H9 (cell line): ENCODE data around the gene MED23. TPM values are rescaled to one million over a fixed set of nuclear protein-coding genes. Genes with fewer than 3 reads are reported as not detected.

Experiments used
- DNase-seq: peaks from one replicate; pipeline ENCODE4 v3.0.0-alpha.2; 2017
- H2AFZ ChIP-seq: one replicate; pipeline ENCODE4 v1.6.1; 2013; ENCODE audit warnings: mild to moderate bottlenecking, low read length, control low read depth, moderate library complexity
- H2AK5ac ChIP-seq: 2 replicates; pipeline ENCODE4 v1.6.1; 2013; ENCODE audit warnings: low read length, control low read depth, mixed read lengths; ENCODE audit not compliant: insufficient read length
- H2BK120ac ChIP-seq: one replicate; pipeline ENCODE4 v1.6.1; 2013; ENCODE audit warnings: low read depth, mild to moderate bottlenecking, low read length, control low read depth, inconsistent platforms; ENCODE audit not compliant: poor library complexity, severe bottlenecking
- H2BK12ac ChIP-seq: 2 replicates; pipeline ENCODE4 v1.6.1; 2013; ENCODE audit warnings: low read length, control low read depth, mixed read lengths, low read depth; ENCODE audit not compliant: insufficient read length
- H2BK15ac ChIP-seq: 2 replicates; pipeline ENCODE4 v1.6.1; 2013; ENCODE audit warnings: low read depth, low read length, control low read depth
- H2BK20ac ChIP-seq: one replicate; pipeline ENCODE4 v1.6.1; 2013; ENCODE audit warnings: low read depth, mild to moderate bottlenecking, low read length, control low read depth, inconsistent platforms; ENCODE audit not compliant: poor library complexity, severe bottlenecking
- H2BK5ac ChIP-seq: 2 replicates; pipeline ENCODE4 v1.6.1; 2013; ENCODE audit warnings: low read length, control low read depth, mixed read lengths; ENCODE audit not compliant: insufficient read length
- H3K14ac ChIP-seq: 2 replicates; pipeline ENCODE4 v1.6.1; 2013; ENCODE audit warnings: low read length, control low read depth; ENCODE audit not compliant: insufficient read depth
- H3K18ac ChIP-seq: 2 replicates; pipeline ENCODE4 v1.6.1; 2013; ENCODE audit warnings: low read depth, mild to moderate bottlenecking, mixed read lengths, low read length, control low read depth; ENCODE audit not compliant: insufficient read length
- H3K23ac ChIP-seq: 2 replicates; pipeline ENCODE4 v1.6.1; 2013; ENCODE audit warnings: low read length, control low read depth, mixed read lengths, low read depth; ENCODE audit not compliant: insufficient read length
- H3K23me2 ChIP-seq: 2 replicates; pipeline ENCODE4 v1.6.1; 2013; ENCODE audit warnings: low read depth, mild to moderate bottlenecking, mixed read lengths, low read length, control low read depth; ENCODE audit not compliant: insufficient read length, poor library complexity, severe bottlenecking
- H3K27ac ChIP-seq: 2 replicates; pipeline ENCODE4 v1.5.1; 2013; ENCODE audit warnings: low read length, control low read depth, mixed read lengths, low read depth; ENCODE audit not compliant: insufficient read length
- H3K27me3 ChIP-seq: 2 replicates; pipeline ENCODE4 v1.6.1; 2013; ENCODE audit warnings: low read length, control low read depth, inconsistent platforms; ENCODE audit not compliant: insufficient read depth
- H3K4ac ChIP-seq: 2 replicates; pipeline ENCODE4 v1.6.1; 2013; ENCODE audit warnings: low read depth, mild to moderate bottlenecking, control low read depth, inconsistent platforms, low read length, moderate library complexity
- H3K4me1 ChIP-seq: 2 replicates; pipeline ENCODE4 v1.6.1; 2013; ENCODE audit warnings: low read length, control low read depth, inconsistent platforms; ENCODE audit not compliant: insufficient read depth
- H3K4me2 ChIP-seq: 2 replicates; pipeline ENCODE4 v1.6.1; 2013; ENCODE audit warnings: low read length, control low read depth, mixed read lengths; ENCODE audit not compliant: insufficient read length, insufficient read depth
- H3K56ac ChIP-seq: 2 replicates; pipeline ENCODE4 v1.6.1; 2013; ENCODE audit warnings: low read depth, mild to moderate bottlenecking, mixed read lengths, low read length, control low read depth; ENCODE audit not compliant: insufficient read length
- H3K79me1 ChIP-seq: 2 replicates; pipeline ENCODE4 v1.6.1; 2013; ENCODE audit warnings: low read depth, mild to moderate bottlenecking, moderate library complexity, low read length, control low read depth, inconsistent platforms; ENCODE audit not compliant: insufficient read depth, poor library complexity, severe bottlenecking
- H3K79me2 ChIP-seq: 2 replicates; pipeline ENCODE4 v1.6.1; 2013; ENCODE audit warnings: low read length, control low read depth, inconsistent platforms; ENCODE audit not compliant: insufficient read depth
- H3K9ac ChIP-seq: 2 replicates; pipeline ENCODE4 v1.6.1; 2013; ENCODE audit warnings: low read length, control low read depth, mixed read lengths; ENCODE audit not compliant: insufficient read length; ENCODE audit errors: extremely low read depth
- H3K9me3 ChIP-seq: one replicate; pipeline ENCODE4 v1.6.1; 2013; ENCODE audit warnings: low read depth, low read length, inconsistent platforms; ENCODE audit not compliant: control insufficient read depth
- H3T11ph ChIP-seq: one replicate; pipeline ENCODE4 v1.6.1; 2013; ENCODE audit warnings: mild to moderate bottlenecking, low read length, control low read depth, inconsistent platforms
- H4K20me1 ChIP-seq: one replicate; pipeline ENCODE4 v1.6.1; 2013; ENCODE audit not compliant: control insufficient read depth, insufficient read length, insufficient read depth
- H4K5ac ChIP-seq: 2 replicates; pipeline ENCODE4 v1.6.1; 2013; ENCODE audit warnings: low read depth, mild to moderate bottlenecking, mixed read lengths, low read length, control low read depth; ENCODE audit not compliant: insufficient read length
- H4K8ac ChIP-seq: replicated peaks from 2 replicates; pipeline ENCODE4 v1.6.1; 2013; ENCODE audit warnings: low read length, control low read depth, mixed read lengths, low read depth; ENCODE audit not compliant: insufficient read length
- H4K91ac ChIP-seq: 2 replicates; pipeline ENCODE4 v1.6.1; 2013; ENCODE audit warnings: low read depth, mild to moderate bottlenecking, moderate library complexity, mixed read lengths, low read length, control low read depth; ENCODE audit not compliant: insufficient read length
- H3K27ac Mint-ChIP-seq, 3 experiments: 2 replicates in 2 of 3; 3 replicates in 1 of 3; pipeline ENCODE4 v1.8.0; 2020 to 2021; ENCODE audit warnings: mixed read lengths in 3 of 3, mild to moderate bottlenecking in 1 of 3, moderate library complexity in 1 of 3
- H3K27me3 Mint-ChIP-seq: 2 replicates; pipeline ENCODE4 v1.8.0; 2021; ENCODE audit warnings: low read depth, mild to moderate bottlenecking, moderate library complexity, mixed read lengths
- H3K36me3 Mint-ChIP-seq, 3 experiments: 2 replicates in 2 of 3; 3 replicates in 1 of 3; pipeline ENCODE4 v1.8.0; 2020 to 2021; ENCODE audit warnings: low read depth in 3 of 3, mixed read lengths in 3 of 3; ENCODE audit not compliant: insufficient read depth in 1 of 3
- H3K4me1 Mint-ChIP-seq, 2 experiments: 2 replicates each; pipeline ENCODE4 v1.8.0; 2020; ENCODE audit warnings: mixed read lengths in 2 of 2
- H3K4me3 Mint-ChIP-seq, 2 experiments: 2 replicates in 1 of 2; 3 replicates in 1 of 2; pipeline ENCODE4 v1.8.0; 2020 to 2021; ENCODE audit warnings: mild to moderate bottlenecking in 2 of 2, mixed read lengths in 2 of 2, moderate library complexity in 1 of 2
- H3K9me3 Mint-ChIP-seq, 2 experiments: 2 replicates in 1 of 2; 3 replicates in 1 of 2; pipeline ENCODE4 v1.8.0; 2020; ENCODE audit warnings: mild to moderate bottlenecking in 2 of 2, mixed read lengths in 2 of 2, moderate library complexity in 1 of 2
- CTCF ChIP-seq: fragments of 200-600 bp; sonication (generic); conservative IDR thresholded peaks from 3 replicates; pipeline ENCODE4 v1.8.0; 2021; ENCODE audit warnings: antibody characterized with exemption, mild to moderate bottlenecking
- WGBS: extraction: QIAGEN DNeasy Blood & Tissue Kit; methylation state at CpG from one replicate; pipeline ENCODE4 v1.1.7; 2013; ENCODE audit warnings: missing lambda C conversion rate, low lambda C conversion rate, mixed read lengths; ENCODE audit not compliant: insufficient read length; ENCODE audit errors: extremely low coverage; 5-methylcytosine and 5-hydroxymethylcytosine counted together
- total RNA-seq: library from RNA; stranded (reverse); gene quantifications from 2 replicates; pipeline ENCODE4 v1.2.1, GENCODE V29; 2021

The MED23 gene
- total RNA-seq, 1 experiment from 2014 or later = 16.2 TPM

DNA sequence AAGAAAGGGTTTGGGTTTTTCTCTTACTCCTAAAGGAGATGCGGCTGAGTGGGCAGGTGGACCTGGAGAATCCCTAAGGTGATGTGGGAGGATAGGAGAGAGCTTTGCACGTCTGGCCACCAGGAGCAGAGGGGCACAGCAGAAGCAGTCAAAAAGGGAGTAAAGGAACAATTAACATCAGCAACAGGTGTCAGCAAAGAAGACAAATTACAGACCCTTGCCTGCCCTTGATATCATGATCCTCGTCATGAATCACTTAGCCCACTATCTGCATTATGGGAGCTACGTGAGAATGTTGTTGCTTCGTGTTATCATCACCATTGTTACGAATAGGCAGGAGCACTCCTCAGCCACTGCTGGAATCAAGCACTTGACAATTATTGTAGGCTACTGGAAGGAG is 80.6 kb downstream of the MED23 start:
- Histone ChIP-seq H3K27me3 (no peaks in the 10 kb centered on the region), H3K9me3 (no peaks in the 10 kb centered on the region), H3K79me2 (no peaks in the 10 kb centered on the region), H3K14ac (no peak overlapping the region), H3K27ac (no peak overlapping the region), H4K20me1 (no peaks in the 10 kb centered on the region), H2BK120ac (no peak overlapping the region), H4K91ac (no peak overlapping the region), H2BK12ac (no peak overlapping the region), H2BK5ac (no peak overlapping the region), H3K23ac (no peak overlapping the region), H3T11ph (no peak overlapping the region), H2AFZ (no peak overlapping the region), H3K4me1 (no peaks in the 10 kb centered on the region), H3K4me2 (no peak overlapping the region), H3K79me1 (no peaks in the 10 kb centered on the region), H4K8ac (no peak overlapping the region), H3K4ac (no peak overlapping the region), H3K23me2 (no peaks in the 10 kb centered on the region), H2AK5ac (no peak overlapping the region), H2BK15ac (no peak overlapping the region), H2BK20ac (no peak overlapping the region), H4K5ac (no peak overlapping the region), H3K56ac (no peak overlapping the region), H3K18ac (no peak overlapping the region), H3K9ac (no peak overlapping the region)
- no peaks in the 10 kb centered on the region; a peak in 1 of 7 replicates for H3K36me3 Mint-ChIP-seq
- H3K27me3 Mint-ChIP-seq = no peaks in the 10 kb centered on the region; the same call in 1 of the 2 replicates
- no peak overlapping the region for H3K27ac Mint-ChIP-seq
- WGBS = no CpG with 5 or more reads among the region's 6 CpGs
- no peaks in the 10 kb centered on the region for H3K4me1 Mint-ChIP-seq
- no peak for DNase-seq
- no peak for TF ChIP-seq CTCF
- no peak overlapping the region for H3K4me3 Mint-ChIP-seq
- peaks cover 0 to 2% of the 10 kb centered on the region in 2 experiments; a peak in 2 of 5 replicates for H3K9me3 Mint-ChIP-seq
